GM13977 (cell line): ENCODE results near the gene RASAL2.

ENCODE experiments used
- DNase-seq: peaks from one replicate; pipeline ENCODE4 v3.0.0; 2012; ENCODE audit warnings: low spot score
- CTCF ChIP-seq: IDR thresholded peaks from 2 replicates; pipeline ENCODE4 v1.5.1; 2012; ENCODE audit warnings: mild to moderate bottlenecking, control low read depth; ENCODE audit not compliant: insufficient read depth; ENCODE audit errors: extremely low read depth, missing control alignments
- in situ Hi-C: fragments of 300-500 bp; cut with MboI; formaldehyde crosslinking; loops from one replicate; pipeline ENCODE4 v1.12.0; 2022; ENCODE audit warnings: low sequenced_read_pairs, low pct_unique_long_range_greater_than_20kb, mixed read lengths, inconsistent platforms; ENCODE audit not compliant: unreplicated experiment

The RASAL2 gene

GRCh38 chr1:178266619-178267066 lies 172.7 kb downstream of the RASAL2 start:
- TF ChIP-seq CTCF, result no peak
- in situ Hi-C loops, result no loop called here
- no peak for DNase-seq

GRCh38 chr1:178267646-178268094 lies 173.8 kb downstream of the RASAL2 start:
- DNase-seq, result no peak
- no peak for TF ChIP-seq CTCF
- in situ Hi-C loops, result no loop called here

GRCh38 chr1:178271471-178271870 lies 177.6 kb downstream of the RASAL2 start:
- no peak for DNase-seq
- in situ Hi-C loops, result no loop called here
- no peak for TF ChIP-seq CTCF

GRCh38 chr1:178273707-178274410 lies 180.0 kb downstream of the RASAL2 start:
- in situ Hi-C loops, result no loop called here
- TF ChIP-seq CTCF, result no peak
- DNase-seq, result no peak

- no peak for TF ChIP-seq CTCF
- in situ Hi-C loops, result no loop called here
- no peak for DNase-seq
These were observed 181.1 kb downstream of the RASAL2 start for GRCh38 chr1:178275049-178275448.

GRCh38 chr1:178275553-178275952 lies 181.6 kb downstream of the RASAL2 start:
- in situ Hi-C loops, result no loop called here
- no peak for DNase-seq
- TF ChIP-seq CTCF, result no peak
